ENCODE measurements around the gene GZF1. TPM values are rescaled to one million over a fixed set of nuclear protein-coding genes. Genes with fewer than 3 reads are reported as not detected.

GZF1 gene
- total RNA-seq, 2 donors from 2014 or later = 5.6 to 9.2 TPM

Other genes with a start within 250 kb of the GZF1 start
- 10 to 100 TPM; 37.0 to 45.9 TPM for gene NXT1, start 11.4 kb upstream of the GZF1 start, total RNA-seq
- 10 to 100 TPM; 10.1 to 16.2 TPM for gene NAPB, start 59.3 kb downstream of the GZF1 start, total RNA-seq
- gene CSTL1, start 77.5 kb downstream of the GZF1 start, total RNA-seq = not detected
- gene CST11, start 90.7 kb downstream of the GZF1 start, total RNA-seq = not detected
- not detected for gene CST8, start 128.9 kb downstream of the GZF1 start, total RNA-seq
- not detected for gene CST9L, start 206.3 kb downstream of the GZF1 start, total RNA-seq
- gene CST9, start 243.7 kb downstream of the GZF1 start, total RNA-seq = not detected